Endothelial cell of umbilical vein (primary cell): ENCODE results near the gene SSC4D. TPM values are rescaled to one million over a fixed set of nuclear protein-coding genes. Genes with fewer than 3 reads are reported as not detected.
A peak's percentile ranks its signal among the peaks of the same experiment; 100 is the strongest.

Source experiments
- BruUV-seq: library from RNA; stranded (reverse); fragments of 400-500 nt; replicated peaks from 2 replicates; lab custom pipeline; 2021; lab: Mats Ljungman, UMichigan
- CTCF ChIA-PET: fragments of 300-600, 350-600 bp; sonication (Branson Sonifier 250); formaldehyde crosslinking; loops from one replicate; lab custom pipeline; 2021; ENCODE audit warnings: antibody characterized with exemption, inconsistent platforms; lab: Charles Lee
- POLR2A ChIA-PET: fragments of 300-600, 350-600 bp; sonication (Branson Sonifier 250); formaldehyde crosslinking; loops from one replicate; lab custom pipeline; 2021; ENCODE audit warnings: antibody characterized with exemption, inconsistent platforms; lab: Charles Lee
- DNase-seq: peaks from one replicate; pipeline ENCODE4 v3.0.0-alpha.2; 2011; ENCODE audit warnings: low read depth, low spot score
- FAIRE-seq: peaks from 2 replicates; lab custom pipeline; 2011; peaks lifted over from hg19 to GRCh38; lab: Jason Lieb, UNC
- H2AFZ ChIP-seq: 2 replicates; pipeline ENCODE4 v1.6.0; 2012; ENCODE audit warnings: low read depth, low read length, control low read depth, inconsistent platforms
- H3K27ac ChIP-seq: 2 replicates; pipeline ENCODE4 v1.5.1; 2011; ENCODE audit warnings: low read depth, mild to moderate bottlenecking, control low read depth, low read length, moderate library complexity; ENCODE audit not compliant: insufficient read depth
- H3K27me3 ChIP-seq, 2 experiments: 2 replicates each; pipeline versions ENCODE4 v1.6.0 to v1.6.1; 2011; ENCODE audit warnings: low read length in 2 of 2, mixed read lengths in 1 of 2; ENCODE audit not compliant: control insufficient read depth in 2 of 2, insufficient read depth in 2 of 2
- H3K36me3 ChIP-seq, 2 experiments: 2 replicates in 1 of 2; 3 replicates in 1 of 2; pipeline ENCODE4 v1.5.1; 2011; ENCODE audit warnings: low read length in 2 of 2, mild to moderate bottlenecking in 1 of 2, moderate library complexity in 1 of 2; ENCODE audit not compliant: control insufficient read depth in 2 of 2, insufficient read depth in 2 of 2; ENCODE audit errors: extremely low read depth in 1 of 2
- H3K4me1 ChIP-seq: 3 replicates; pipeline ENCODE4 v1.5.1; 2011; ENCODE audit warnings: mild to moderate bottlenecking, low read length; ENCODE audit not compliant: control insufficient read depth, insufficient read depth; ENCODE audit errors: extremely low read depth
- H3K4me2 ChIP-seq: 2 replicates; pipeline ENCODE4 v1.6.1; 2011; ENCODE audit warnings: low read length, control low read depth, mixed read lengths; ENCODE audit not compliant: insufficient read depth
- H3K4me3 ChIP-seq, 3 experiments: fragments of 200-600 bp in 1 of 3; sonication (generic), shearing (Covaris generic) in 1 of 3; replicated peaks in 1 of 3; 2 replicates each; pipeline ENCODE4 v1.5.1; 2011 to 2016; ENCODE audit warnings: control low read depth in 3 of 3, low read length in 3 of 3, mild to moderate bottlenecking in 2 of 3, inconsistent platforms in 1 of 3, low read depth in 1 of 3, moderate library complexity in 1 of 3; ENCODE audit not compliant: insufficient read depth in 1 of 3
- H3K79me2 ChIP-seq: 2 replicates; pipeline ENCODE4 v1.6.0; 2012; ENCODE audit warnings: low read length, inconsistent platforms; ENCODE audit not compliant: control insufficient read depth, insufficient read depth
- H3K9ac ChIP-seq: replicated peaks from 2 replicates; pipeline ENCODE3; 2011; ENCODE audit warnings: low read length, control low read depth; ENCODE audit not compliant: insufficient read depth; ENCODE audit errors: extremely low read depth
- H3K9me1 ChIP-seq: replicated peaks from 3 replicates; pipeline ENCODE4 v1.6.0; 2011; ENCODE audit warnings: mild to moderate bottlenecking, low read length; ENCODE audit not compliant: control insufficient read depth, insufficient read depth; ENCODE audit errors: extremely low read depth
- H3K9me3 ChIP-seq: replicated peaks from 2 replicates; pipeline ENCODE4 v1.5.1; 2012; ENCODE audit warnings: low read length, inconsistent platforms; ENCODE audit not compliant: control insufficient read depth, insufficient read depth
- H4K20me1 ChIP-seq: replicated peaks from 2 replicates; pipeline ENCODE3; 2011; ENCODE audit warnings: mild to moderate bottlenecking, low read length; ENCODE audit not compliant: control insufficient read depth, insufficient read depth; ENCODE audit errors: extremely low read depth
- EZH2 ChIP-seq: IDR thresholded peaks from 2 replicates; pipeline ENCODE4 v1.6.1; 2012; ENCODE audit warnings: borderline replicate concordance, low read depth, mild to moderate bottlenecking, moderate library complexity, low read length, inconsistent platforms; ENCODE audit not compliant: severe bottlenecking
- FOS ChIP-seq: IDR thresholded peaks from 2 replicates; pipeline ENCODE4 v1.6.1; 2011; ENCODE audit warnings: mild to moderate bottlenecking, low read length, moderate library complexity, borderline replicate concordance; ENCODE audit not compliant: insufficient read depth
- GATA2 ChIP-seq: IDR thresholded peaks from 2 replicates; pipeline ENCODE4 v1.7.0; 2011; ENCODE audit warnings: low read depth, mild to moderate bottlenecking, moderate library complexity, mixed read lengths, low read length; ENCODE audit not compliant: insufficient read length, insufficient read depth
- JUN ChIP-seq: IDR thresholded peaks from 2 replicates; pipeline ENCODE4 v1.6.1; 2011; ENCODE audit warnings: borderline replicate concordance, low read depth; ENCODE audit not compliant: insufficient read length, insufficient read depth
- MYC ChIP-seq: IDR thresholded peaks from one replicate; pipeline ENCODE4 v1.6.1; 2011; ENCODE audit warnings: mild to moderate bottlenecking, low read depth, low read length
- POLR2A ChIP-seq: IDR thresholded peaks from 2 replicates; pipeline ENCODE4 v1.6.1; 2012; ENCODE audit warnings: low read depth, mild to moderate bottlenecking, control low read depth, low read length
- POLR2AphosphoS5 ChIP-seq: IDR thresholded peaks from 2 replicates; pipeline ENCODE4 v1.6.1; 2012; ENCODE audit warnings: low read depth, mild to moderate bottlenecking, control low read depth, low read length, moderate library complexity; ENCODE audit not compliant: insufficient read depth
- dilution Hi-C: fragments of 300-500 bp; cut with MboI; formaldehyde crosslinking; loops from one replicate; pipeline ENCODE4 v1.15.0; 2019; ENCODE audit warnings: low sequenced_read_pairs; ENCODE audit not compliant: extremely low pct_ligation_motif_present
- intact Hi-C: fragments of 100-400 bp; cut with micrococcal nuclease; formaldehyde crosslinking; loops from one replicate; pipeline ENCODE4 v1.10.0; 2022
- polyA plus RNA-seq, 4 experiments: library from polyadenylated mRNA; depleted of rRNA in 3 of 4; stranded (reverse) in 3 of 4; unstranded in 1 of 4; fragments of >200 nt; gene quantifications; 2 replicates each; pipeline versions ENCODE4 v1.2.1 to v1.2.3, GENCODE V29; 2011 to 2012; ENCODE audit warnings: missing spikeins in 1 of 4
- total RNA-seq: library from RNA; stranded (reverse); gene quantifications from 2 replicates; pipeline ENCODE4 v1.2.3, GENCODE V29; 2021
- TF ChIP-seq, protein P1 (sequence below), 2 donors: IDR thresholded peaks; 1 replicate in 1 of 2; 2 replicates in 1 of 2; pipeline ENCODE4 v1.5.1; 2011; ENCODE audit warnings: low read length in 2 of 2, mild to moderate bottlenecking in 2 of 2, moderate library complexity in 2 of 2, control low read depth in 1 of 2, inconsistent platforms in 1 of 2, low read depth in 1 of 2; ENCODE audit not compliant: insufficient read depth in 1 of 2; ENCODE audit errors: extremely low read depth in 1 of 2
- TF ChIP-seq, protein P2 (sequence below): IDR thresholded peaks from 2 replicates; pipeline ENCODE4 v1.6.1; 2011; ENCODE audit not compliant: insufficient read depth, insufficient read length

SSC4D gene
- total and polyA plus RNA-seq, 2 donors (not counting 3 experiments of a cell fraction or from before 2014, with no cell fraction given), result 0.46 to 0.88 TPM

DNA sequence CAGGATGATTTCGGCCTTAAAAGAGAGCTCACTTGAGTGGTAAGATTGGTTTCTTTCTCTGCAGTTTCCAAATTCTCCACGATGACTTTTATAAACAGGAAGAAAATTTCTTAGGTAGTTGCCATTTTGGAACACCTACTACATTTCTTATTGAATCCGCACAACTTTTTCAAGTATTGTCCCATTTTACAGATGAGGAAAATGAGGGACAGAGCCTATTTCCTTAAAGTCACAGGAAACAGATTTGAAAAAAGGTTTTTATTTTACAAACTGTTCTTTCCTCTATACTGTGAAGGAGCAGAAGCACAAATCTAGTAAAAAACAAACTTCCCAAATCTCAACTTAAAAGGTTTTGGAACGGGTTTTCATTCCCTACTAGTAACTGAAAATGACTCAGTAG lies 53.4 kb downstream of the SSC4D start:
- Histone ChIP-seq H3K9me1 (no peaks in the 10 kb centered on the region), H3K79me2 (peaks cover 76% of the 10 kb centered on the region), H3K9me3 (no peaks in the 10 kb centered on the region), H2AFZ (no peak overlapping the region), H3K4me2 (peak overlapping the region; percentile 96), H3K4me3 (peak overlapping the region in 1 of 3 experiments; percentile 100), H3K27me3 (no peaks in the 10 kb centered on the region), H3K36me3 (peaks cover 0 to 5% of the 10 kb centered on the region in 2 experiments), H3K27ac (no peak overlapping the region), H3K9ac (no peak overlapping the region), H3K4me1 (peaks cover 27% of the 10 kb centered on the region), H4K20me1 (peaks cover 29% of the 10 kb centered on the region)
- intact Hi-C loops (no loop called here), dilution Hi-C loops (no loop called here)
- BruUV-seq, result no TSS peak
- CTCF ChIA-PET, result interaction anchor here (1.4 kb wide), 1 partner anchor 38 kb away, joined by 3 read pairs; no protein-coding TSS in a partner anchor
- FAIRE-seq (no peak), DNase-seq (no peak)
- TF ChIP-seq FOS (no peak), EZH2 (no peak), JUN (no peak), POLR2A (no peak), POLR2AphosphoS5 (no peak), GATA2 (no peak), MYC (no peak)
- TF ChIP-seq, protein P1, sequence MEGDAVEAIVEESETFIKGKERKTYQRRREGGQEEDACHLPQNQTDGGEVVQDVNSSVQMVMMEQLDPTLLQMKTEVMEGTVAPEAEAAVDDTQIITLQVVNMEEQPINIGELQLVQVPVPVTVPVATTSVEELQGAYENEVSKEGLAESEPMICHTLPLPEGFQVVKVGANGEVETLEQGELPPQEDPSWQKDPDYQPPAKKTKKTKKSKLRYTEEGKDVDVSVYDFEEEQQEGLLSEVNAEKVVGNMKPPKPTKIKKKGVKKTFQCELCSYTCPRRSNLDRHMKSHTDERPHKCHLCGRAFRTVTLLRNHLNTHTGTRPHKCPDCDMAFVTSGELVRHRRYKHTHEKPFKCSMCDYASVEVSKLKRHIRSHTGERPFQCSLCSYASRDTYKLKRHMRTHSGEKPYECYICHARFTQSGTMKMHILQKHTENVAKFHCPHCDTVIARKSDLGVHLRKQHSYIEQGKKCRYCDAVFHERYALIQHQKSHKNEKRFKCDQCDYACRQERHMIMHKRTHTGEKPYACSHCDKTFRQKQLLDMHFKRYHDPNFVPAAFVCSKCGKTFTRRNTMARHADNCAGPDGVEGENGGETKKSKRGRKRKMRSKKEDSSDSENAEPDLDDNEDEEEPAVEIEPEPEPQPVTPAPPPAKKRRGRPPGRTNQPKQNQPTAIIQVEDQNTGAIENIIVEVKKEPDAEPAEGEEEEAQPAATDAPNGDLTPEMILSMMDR (IDR thresholded peaks at IDR 0.05; ENCODE audit: extremely low read depth in 1 of 2, insufficient read depth in 1 of 2, low read depth in 1 of 2, low read length in 2 of 2), result no peak
- TF ChIP-seq, protein P2, sequence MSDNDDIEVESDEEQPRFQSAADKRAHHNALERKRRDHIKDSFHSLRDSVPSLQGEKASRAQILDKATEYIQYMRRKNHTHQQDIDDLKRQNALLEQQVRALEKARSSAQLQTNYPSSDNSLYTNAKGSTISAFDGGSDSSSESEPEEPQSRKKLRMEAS, result no peak
- POLR2A ChIA-PET, result no interaction called here
